HG03521 (cell line): ENCODE data around the gene PDE2A.
"Not testable (repeated sequence)": the region's sequence is repeated elsewhere in the genome, so short reads cannot be mapped to it uniquely, and the experiment has no call there.

Source experiments
- ATAC-seq: cut with Tn5 transposase; IDR thresholded peaks from one replicate; pipeline ENCODE4 v1.9.1; 2021; ENCODE audit warnings: mild to moderate bottlenecking, moderate library complexity; ENCODE audit not compliant: unreplicated experiment

The PDE2A gene

GRCh38 chr11:72556433-72556832 lies 117.8 kb downstream of the PDE2A start:
- ATAC-seq: no peak

GRCh38 chr11:72555014-72555522 lies 119.2 kb downstream of the PDE2A start:
- not testable (repeated sequence) for ATAC-seq

GRCh38 chr11:72553706-72554105 lies 120.5 kb downstream of the PDE2A start:
- no peak for ATAC-seq

- no peak for ATAC-seq
Measured at GRCh38 chr11:72552399-72552910, 121.8 kb downstream of the PDE2A start.

- ATAC-seq: no peak
Measured at GRCh38 chr11:72551571-72551970, 122.7 kb downstream of the PDE2A start.

- ATAC-seq: no peak
Measured at GRCh38 chr11:72548463-72548862, 125.8 kb downstream of the PDE2A start.

- no peak for ATAC-seq
Measured at GRCh38 chr11:72546866-72547265, 127.4 kb downstream of the PDE2A start.

GRCh38 chr11:72544589-72544988 lies 129.6 kb downstream of the PDE2A start:
- ATAC-seq: no peak

GRCh38 chr11:72543849-72544542 lies 130.2 kb downstream of the PDE2A start:
- ATAC-seq: no peak

GRCh38 chr11:72541257-72541974 lies 132.8 kb downstream of the PDE2A start:
- no peak for ATAC-seq

- no peak for ATAC-seq
Measured at GRCh38 chr11:72537051-72537450, 137.2 kb downstream of the PDE2A start.

GRCh38 chr11:72535194-72535547 lies 139.1 kb downstream of the PDE2A start:
- no peak for ATAC-seq

GRCh38 chr11:72534371-72535193 lies 139.6 kb downstream of the PDE2A start:
- ATAC-seq: no peak

- ATAC-seq: no peak
Measured at GRCh38 chr11:72529068-72529467, 145.2 kb downstream of the PDE2A start.

GRCh38 chr11:72528121-72528520 lies 146.1 kb downstream of the PDE2A start:
- ATAC-seq: no peak
